Lung (tissue), 12 donors: Measurements from ENCODE around the gene ADGRF3. TPM values are rescaled to one million over a fixed set of nuclear protein-coding genes. Genes with fewer than 3 reads are reported as not detected.

Experiments
- ATAC-seq: fragments of 200-7000 bp; cut with Tn5 transposase; one replicate; pipeline ENCODE4 v1.9.1; 2020; ENCODE audit warnings: moderate number of reproducible peaks; ENCODE audit not compliant: insufficient read depth, low FRiP score
- DNase-seq, 3 donors: peaks; one replicate each; pipeline ENCODE4 v3.0.0-alpha.2; 2013 to 2017
- H3K27ac ChIP-seq, 2 donors: one replicate each; pipeline ENCODE4 v1.5.1; 2013; ENCODE audit warnings: mild to moderate bottlenecking in 2 of 2, moderate library complexity in 2 of 2, control low read depth in 1 of 2, inconsistent platforms in 1 of 2, low read depth in 1 of 2, low read length in 1 of 2
- H3K27me3 ChIP-seq, 3 donors: one replicate each; pipeline ENCODE4 v1.5.1; 2013; ENCODE audit warnings: low read length in 2 of 3; ENCODE audit not compliant: control insufficient read depth in 3 of 3, insufficient read depth in 3 of 3
- H3K36me3 ChIP-seq, 4 donors: one replicate each; pipeline ENCODE4 v1.5.1; 2013; ENCODE audit warnings: low read length in 4 of 4, mild to moderate bottlenecking in 1 of 4, moderate library complexity in 1 of 4; ENCODE audit not compliant: control insufficient read depth in 4 of 4, insufficient read depth in 4 of 4
- H3K4me1 ChIP-seq, 5 donors: one replicate each; pipeline ENCODE4 v1.5.1; 2013; ENCODE audit warnings: low read length in 5 of 5, mild to moderate bottlenecking in 2 of 5, moderate library complexity in 1 of 5; ENCODE audit not compliant: control insufficient read depth in 5 of 5, insufficient read depth in 5 of 5
- H3K4me3 ChIP-seq: one replicate; pipeline ENCODE4 v1.5.1; 2013; ENCODE audit warnings: mild to moderate bottlenecking, control low read depth, moderate library complexity
- H3K9ac ChIP-seq, 2 donors: one replicate each; pipeline ENCODE4 v1.5.1; 2013; ENCODE audit warnings: low read length in 2 of 2, control low read depth in 1 of 2; ENCODE audit not compliant: insufficient read depth in 1 of 2
- H3K9me3 ChIP-seq, 4 donors: one replicate each; pipeline ENCODE4 v1.5.1; 2013; ENCODE audit warnings: low read length in 3 of 4, mild to moderate bottlenecking in 1 of 4, moderate library complexity in 1 of 4; ENCODE audit not compliant: control insufficient read depth in 4 of 4, insufficient read depth in 3 of 4
- CTCF ChIP-seq: IDR thresholded peaks from 2 replicates; pipeline ENCODE4 v1.5.1; 2012; ENCODE audit warnings: mild to moderate bottlenecking; ENCODE audit errors: control extremely low read depth, extremely low read depth
- WGBS, 2 donors: extraction: QIAGEN DNeasy Blood & Tissue Kit; methylation state at CpG; one replicate each; pipeline ENCODE4 v1.1.7; 2013; 5-methylcytosine and 5-hydroxymethylcytosine counted together
- polyA plus RNA-seq, 2 donors: library from polyadenylated mRNA; stranded (reverse); fragments of 200-250 nt; gene quantifications; one replicate each; pipeline ENCODE4 v1.2.1, GENCODE V29; 2013
- total RNA-seq, 2 donors: library from RNA; depleted of rRNA in 1 of 2; stranded (reverse); fragments of >200 nt in 1 of 2; gene quantifications; one replicate each; pipeline ENCODE4 v1.2.1, GENCODE V29; 2014 to 2021
- donor health status: control.
- donor health status: control.
- donor health status: Bipolar disorder and iron deficiency.
- donor health status: healthy.
- donor health status: DM: yes; HTN: yes; CAD: no.

ADGRF3 gene
- total and polyA plus RNA-seq, 4 donors: 0.10 to 3.9 (median 0.24) TPM

GRCh38 chr2:26366957-26367356 lies 20.4 kb upstream of the ADGRF3 start:
- no peaks in the 10 kb centered on the region for H3K27me3 ChIP-seq
- H3K4me3 ChIP-seq: no peak overlapping the region
- peaks cover 0 to 12% (median 1%) of the 10 kb centered on the region in 4 donors for H3K36me3 ChIP-seq
- ATAC-seq: no peak
- H3K27ac ChIP-seq: no peak overlapping the region
- no peak for DNase-seq
- no peaks in the 10 kb centered on the region for H3K9me3 ChIP-seq
- TF ChIP-seq CTCF: no peak
- no peak overlapping the region for H3K9ac ChIP-seq
- WGBS, 2 donors: 93 to 95% methylated on average over 5 of the region's 5 CpGs
- H3K4me1 ChIP-seq: no peaks in the 10 kb centered on the region

- H3K4me1 ChIP-seq: no peaks in the 10 kb centered on the region
- ATAC-seq: no peak
- no peak for DNase-seq
- H3K9me3 ChIP-seq: no peaks in the 10 kb centered on the region
- no peak overlapping the region for H3K27ac ChIP-seq
- H3K9ac ChIP-seq: no peak overlapping the region
- H3K36me3 ChIP-seq: peaks cover 0 to 12% (median 1%) of the 10 kb centered on the region in 4 donors
- H3K27me3 ChIP-seq: no peaks in the 10 kb centered on the region
- WGBS, 2 donors: 97 to 99% methylated on average over 4 of the region's 4 CpGs
- H3K4me3 ChIP-seq: no peak overlapping the region
- TF ChIP-seq CTCF: no peak
Observed at GRCh38 chr2:26364669-26365068, 18.1 kb upstream of the ADGRF3 start.

GRCh38 chr2:26363958-26364357 lies 17.4 kb upstream of the ADGRF3 start:
- Histone ChIP-seq H3K9ac (no peak overlapping the region), H3K9me3 (no peaks in the 10 kb centered on the region), H3K27ac (no peak overlapping the region), H3K4me3 (no peak overlapping the region), H3K4me1 (no peaks in the 10 kb centered on the region), H3K36me3 (peaks cover 0 to 8% (median 0%) of the 10 kb centered on the region in 4 donors), H3K27me3 (no peaks in the 10 kb centered on the region)
- TF ChIP-seq CTCF: no peak
- WGBS, 2 donors: 95 to 97% methylated on average over 3 of the region's 3 CpGs
- ATAC-seq (no peak), DNase-seq (no peak)

- peaks cover 0 to 7% (median 0%) of the 10 kb centered on the region in 4 donors for H3K36me3 ChIP-seq
- ATAC-seq (no peak), DNase-seq (no peak)
- no peaks in the 10 kb centered on the region for H3K27me3 ChIP-seq
- no peaks in the 10 kb centered on the region for H3K4me1 ChIP-seq
- H3K9me3 ChIP-seq: no peaks in the 10 kb centered on the region
- no peak overlapping the region for H3K27ac ChIP-seq
- no peak for TF ChIP-seq CTCF
- no peak overlapping the region for H3K4me3 ChIP-seq
- 85 to 86% methylated on average over 4 of the region's 4 CpGs for WGBS, 2 donors
- no peak overlapping the region for H3K9ac ChIP-seq
Observed at GRCh38 chr2:26363323-26363722, 16.7 kb upstream of the ADGRF3 start.
